ENCODE data around the gene PHAF1.

DNA sequence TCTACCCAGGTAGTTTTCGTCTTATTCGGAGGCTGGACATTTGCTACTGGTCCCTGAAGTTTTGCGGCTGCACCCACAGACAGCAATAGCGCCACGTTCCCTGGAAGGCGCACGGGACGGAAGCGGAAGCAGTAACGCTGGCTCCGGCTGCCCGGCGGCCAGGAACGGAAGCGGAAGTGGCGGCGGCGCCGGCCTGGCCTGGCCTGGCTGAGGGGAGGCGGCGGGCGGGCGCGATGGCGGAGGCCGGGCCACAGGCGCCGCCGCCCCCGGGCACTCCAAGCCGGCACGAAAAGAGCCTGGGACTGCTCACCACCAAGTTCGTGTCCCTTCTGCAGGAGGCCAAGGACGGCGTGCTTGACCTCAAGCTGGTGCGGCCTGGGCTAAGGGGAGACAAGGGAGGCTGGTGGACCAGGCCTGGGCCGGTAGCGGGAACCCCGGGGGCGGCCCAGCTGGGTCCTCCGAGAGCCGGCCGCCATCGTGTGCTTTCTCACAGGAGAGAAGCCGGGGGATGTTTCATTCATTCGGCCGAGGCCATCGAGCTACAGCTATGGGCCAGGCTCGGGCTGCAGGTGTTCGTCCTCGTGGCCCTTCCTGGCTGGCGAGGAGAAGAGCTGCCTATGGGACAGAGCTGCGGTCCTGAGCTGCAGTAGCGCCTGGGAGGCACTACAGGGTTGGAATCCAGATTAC is 82.4 kb downstream of the PHAF1 start, which contains the start of gene E2F4:
- TF ChIP-seq EZH2phosphoT487 (IDR thresholded peaks at IDR 0.05; ENCODE audit: insufficient read depth, low read depth) (no peak), EZH2 (IDR thresholded peaks at IDR 0.05; ENCODE audit: insufficient read depth, poor library complexity, severe bottlenecking) (no peak)

Data from GM23248 (cell line).